NCI-H524 (cell line): ENCODE data around the gene NFIA.

Experiments used
- DNase-seq, 2 experiments: peaks; one replicate each; lab custom pipeline; 2025; lab: John Stamatoyannopoulos, UW

The NFIA gene

DNA sequence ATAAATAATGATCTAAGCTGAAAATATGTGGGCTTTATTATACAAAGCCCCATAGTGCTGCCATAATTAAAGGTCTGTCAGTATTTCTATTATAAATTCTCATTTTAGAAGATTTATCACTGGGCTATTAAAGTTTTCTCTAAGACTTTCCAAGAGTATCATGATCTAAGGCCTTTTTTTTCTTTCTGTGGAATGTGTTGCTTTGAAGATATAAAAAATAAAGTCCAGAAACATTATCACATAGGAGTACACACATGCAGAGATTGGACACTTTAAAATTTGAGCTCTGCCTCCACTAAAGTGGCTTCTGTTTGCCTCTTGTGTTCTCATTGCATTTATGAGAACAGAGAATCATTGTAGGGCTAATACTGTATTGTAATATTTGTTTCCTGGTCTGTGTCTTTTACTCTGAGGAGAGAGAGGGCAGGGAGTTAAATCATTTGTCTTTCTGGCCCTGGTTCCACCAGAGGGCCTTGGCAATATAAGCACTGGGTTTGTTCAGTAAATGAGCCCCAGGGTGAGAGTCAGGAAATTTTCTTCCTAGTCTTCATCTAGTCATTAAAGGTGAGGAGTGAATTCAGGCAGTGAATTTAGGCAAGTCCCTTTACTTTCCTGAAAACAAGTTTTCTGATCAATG, 70.2 kb downstream of the NFIA start:
- DNase-seq: no peak

DNA sequence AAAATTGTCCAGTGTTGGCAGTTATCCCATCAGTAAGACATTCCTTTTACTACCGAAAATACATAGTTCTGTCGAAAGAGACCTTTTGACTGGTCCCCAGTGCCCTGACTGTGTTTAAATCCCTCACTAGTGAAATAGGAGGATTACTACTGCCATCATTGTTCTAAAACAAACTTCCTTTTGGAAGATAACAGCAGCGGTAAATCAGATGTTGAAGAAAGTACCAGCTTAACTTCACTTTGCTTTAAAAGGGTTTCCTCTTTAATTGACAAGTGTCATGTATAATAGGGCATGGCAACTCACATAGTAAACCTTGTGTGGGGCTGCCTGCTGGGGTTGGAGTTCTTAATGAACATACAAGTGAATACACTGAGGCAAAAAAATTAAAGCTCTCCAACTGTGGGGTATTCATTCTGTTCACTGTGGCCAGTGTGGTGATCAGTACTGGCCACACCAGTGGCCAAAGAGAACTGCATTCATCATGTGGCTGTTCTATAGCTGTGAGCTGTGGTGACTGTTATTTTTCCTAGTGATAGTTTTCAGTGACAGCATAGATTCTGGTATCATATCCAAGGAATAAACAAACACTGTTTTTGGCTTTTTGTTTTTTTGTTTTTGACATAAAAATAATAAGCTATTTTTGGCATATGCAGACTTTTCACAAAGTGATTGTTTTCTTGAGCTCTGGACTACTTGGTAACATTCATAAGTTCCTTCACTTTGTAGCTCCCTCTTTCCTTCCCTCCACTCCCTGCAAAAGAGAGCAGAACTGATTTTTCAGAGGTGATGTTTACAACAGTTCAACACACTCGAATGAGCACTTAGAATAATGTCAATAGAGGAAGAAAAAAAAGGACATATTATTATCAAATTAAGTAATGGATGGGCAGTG, 74.5 kb downstream of the NFIA start:
- no peak for DNase-seq

DNA sequence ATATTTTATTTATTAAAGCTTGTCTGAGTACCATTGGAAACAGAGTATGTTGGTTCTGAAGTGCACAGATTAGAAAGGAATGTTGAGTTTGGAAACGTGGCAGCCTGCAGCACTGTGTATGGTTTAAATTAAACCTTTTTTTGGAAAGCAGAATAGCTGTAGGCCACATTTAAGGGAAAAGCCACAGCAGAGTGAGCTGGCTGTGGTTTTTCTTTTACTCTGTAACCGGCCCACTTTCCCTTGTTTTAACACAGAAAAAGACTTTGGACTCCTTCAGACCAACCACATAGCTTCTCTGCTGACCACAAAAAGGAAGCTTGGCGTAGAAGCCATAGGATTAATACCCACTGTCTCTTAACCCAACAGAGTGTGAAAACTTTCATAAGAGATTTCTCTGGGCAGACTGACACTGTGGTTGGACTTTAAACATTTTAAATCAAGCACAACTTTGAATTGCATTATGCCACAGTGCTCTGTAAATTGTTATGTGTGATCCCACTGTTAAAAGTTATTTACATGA, 75.2 kb downstream of the NFIA start:
- no peak for DNase-seq

DNA sequence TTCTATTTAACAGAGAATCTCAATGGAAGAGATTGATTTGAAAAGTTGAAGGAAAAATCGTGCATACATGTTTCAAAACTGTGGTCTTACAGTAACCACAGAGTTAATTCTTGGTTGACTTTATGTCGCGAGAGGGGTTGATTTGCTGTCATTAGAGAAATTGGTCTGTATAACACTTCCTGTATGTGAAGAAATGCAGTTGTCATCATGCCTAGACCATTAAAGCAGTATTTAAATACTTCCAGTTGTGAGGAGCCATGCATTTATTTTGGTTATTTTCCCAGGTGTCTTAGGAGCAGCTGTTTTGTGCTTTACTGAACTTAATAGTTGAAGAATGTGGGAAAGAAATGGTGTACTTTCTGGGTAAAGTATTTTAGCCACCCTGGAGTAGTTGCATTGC, 76.2 kb downstream of the NFIA start:
- DNase-seq: no peak

DNA sequence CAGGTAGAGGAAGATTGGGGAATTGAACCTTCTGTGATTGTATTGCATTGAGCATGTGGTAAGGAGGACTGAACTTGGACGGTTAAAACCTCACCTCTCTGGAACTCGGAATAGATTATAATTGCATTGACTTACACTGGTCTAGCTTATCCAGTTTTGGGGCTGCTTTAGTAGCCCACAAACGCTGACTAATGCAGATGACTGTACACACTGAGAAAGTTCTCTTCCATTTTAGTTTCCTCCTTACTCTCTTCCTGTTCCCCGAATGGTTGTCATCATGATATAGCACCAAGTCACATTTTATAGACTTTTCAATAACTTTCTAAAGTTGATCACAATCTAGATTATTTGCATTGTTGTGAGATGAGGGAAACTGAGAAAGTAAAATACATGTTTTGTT, 78.2 kb downstream of the NFIA start:
- DNase-seq: no peak

DNA sequence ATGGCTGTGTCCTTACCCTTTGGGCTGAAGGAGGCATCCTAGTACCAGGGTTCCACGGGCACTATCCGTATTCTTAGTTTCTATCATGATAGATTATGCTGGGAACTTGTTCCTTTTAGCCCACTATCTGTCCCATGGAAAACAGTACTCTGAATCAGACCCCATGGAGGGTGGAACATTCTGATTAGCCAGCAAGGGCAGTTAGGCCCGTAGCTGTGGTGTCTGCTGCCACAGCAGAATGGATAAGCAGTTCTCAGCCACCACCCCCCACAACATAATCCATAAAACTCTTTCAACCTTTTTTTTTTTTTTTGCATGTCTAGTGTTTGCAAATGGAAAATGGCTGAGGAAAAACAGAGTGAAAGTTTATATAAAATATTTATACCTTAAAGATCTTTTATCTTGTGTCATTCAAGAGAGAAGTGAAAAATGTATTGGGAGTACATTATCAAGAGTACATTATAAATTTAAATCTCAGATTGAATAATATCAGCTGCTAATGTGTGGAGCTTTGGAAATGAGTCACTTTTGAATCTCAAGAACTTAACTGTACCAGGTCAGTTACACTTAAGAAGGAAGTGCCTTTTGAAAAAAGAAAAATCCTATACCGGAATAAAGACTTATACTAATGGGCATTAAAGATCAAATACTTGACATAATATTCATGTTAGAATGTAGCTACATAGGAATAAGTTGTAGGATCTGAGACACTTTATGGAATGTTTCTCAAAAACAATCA, 80.3 kb downstream of the NFIA start:
- DNase-seq: no peak

DNA sequence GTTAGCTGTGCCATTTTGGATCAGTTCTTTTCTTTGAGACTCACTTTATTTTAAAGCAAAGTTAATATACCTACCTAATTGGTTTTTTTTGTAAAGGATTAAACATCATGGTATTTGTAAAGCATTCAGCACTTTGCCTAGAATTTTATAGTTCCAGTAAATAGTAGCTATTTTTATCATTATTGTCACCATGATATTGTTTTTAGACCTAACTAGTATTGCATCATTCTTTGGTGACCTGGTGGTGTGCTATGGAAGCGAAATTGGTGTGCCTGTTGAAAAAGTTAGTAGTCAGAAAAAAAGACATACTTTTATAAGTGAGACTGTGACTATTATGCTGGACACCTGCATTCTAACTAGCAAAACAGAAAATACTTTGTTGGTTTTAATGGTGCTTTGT, 81.0 kb downstream of the NFIA start:
- DNase-seq: no peak

DNA sequence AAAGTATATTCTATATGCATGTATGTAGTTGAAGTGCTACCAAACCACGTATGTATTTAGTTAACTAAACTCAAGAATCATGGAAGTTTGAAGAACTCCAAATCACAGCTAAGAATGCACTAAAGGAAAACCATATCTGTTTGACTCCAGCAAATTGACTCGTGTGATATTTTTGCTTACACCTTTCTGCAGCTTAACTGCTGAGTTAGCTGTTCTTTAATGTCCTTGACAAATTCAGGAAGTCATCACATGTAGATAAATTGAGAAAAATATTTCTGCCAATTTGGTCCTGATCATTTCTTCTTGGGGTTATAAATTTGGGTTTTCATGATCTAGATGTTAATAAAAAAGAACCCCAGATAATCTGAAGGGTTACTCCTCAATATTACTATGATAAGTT, 83.0 kb downstream of the NFIA start:
- DNase-seq: no peak

DNA sequence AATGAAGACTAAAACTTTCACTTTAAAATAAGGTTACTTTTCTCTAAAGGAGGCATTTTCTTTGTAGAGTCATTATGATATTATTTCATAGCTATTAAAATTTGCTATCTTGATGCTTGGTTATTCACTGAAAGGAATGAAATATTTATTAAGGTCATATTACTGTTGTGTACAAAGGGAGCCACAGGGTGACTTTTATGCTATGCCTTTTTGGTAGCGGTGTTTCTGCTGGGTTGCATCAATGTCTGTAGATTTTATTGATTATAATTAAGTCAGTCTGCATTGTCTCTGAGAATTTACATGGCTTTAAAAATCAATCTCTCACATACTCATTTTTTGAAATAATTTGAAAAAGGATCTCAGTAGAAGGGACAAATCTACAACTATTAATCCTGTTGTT, 84.9 kb downstream of the NFIA start:
- no peak for DNase-seq

DNA sequence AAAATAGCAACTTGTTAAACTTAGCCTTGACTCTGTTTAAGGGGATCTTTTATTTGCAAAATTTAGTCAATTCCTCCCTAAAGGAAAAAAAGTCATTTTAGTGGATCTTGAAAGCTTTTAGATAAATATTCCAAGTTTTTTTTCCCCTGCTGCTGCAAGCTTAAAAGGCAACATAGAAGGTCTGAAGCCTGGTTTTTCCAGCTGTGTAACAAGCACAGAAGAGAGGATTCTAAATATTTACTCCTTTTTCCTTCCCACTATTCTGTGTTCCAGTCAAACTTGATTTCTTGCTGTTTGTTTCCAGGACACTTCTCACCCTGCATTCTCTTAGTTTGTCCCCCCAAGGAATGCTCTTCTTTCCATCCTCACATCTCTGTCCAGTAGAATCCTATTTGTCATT, 86.7 kb downstream of the NFIA start:
- no peak for DNase-seq

DNA sequence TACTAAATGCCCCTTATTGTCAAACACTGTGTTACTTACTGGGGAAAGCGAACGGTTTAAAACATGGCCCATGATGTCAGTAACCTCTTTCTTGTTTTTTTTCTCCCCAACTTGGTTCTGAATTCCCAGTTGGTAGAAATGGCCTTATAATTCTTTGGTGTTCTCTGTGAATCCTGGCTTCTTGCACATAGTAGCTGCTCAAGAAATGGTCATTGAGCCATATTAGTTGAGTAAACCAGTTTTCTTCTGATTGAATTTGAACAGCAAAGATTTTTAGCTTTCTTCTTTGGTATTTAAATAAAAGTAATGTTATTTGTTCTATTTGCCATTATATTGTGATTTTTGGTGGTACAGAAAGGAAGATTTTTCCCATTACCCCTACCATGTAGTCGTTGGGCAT, 87.3 kb downstream of the NFIA start:
- DNase-seq: no peak

DNA sequence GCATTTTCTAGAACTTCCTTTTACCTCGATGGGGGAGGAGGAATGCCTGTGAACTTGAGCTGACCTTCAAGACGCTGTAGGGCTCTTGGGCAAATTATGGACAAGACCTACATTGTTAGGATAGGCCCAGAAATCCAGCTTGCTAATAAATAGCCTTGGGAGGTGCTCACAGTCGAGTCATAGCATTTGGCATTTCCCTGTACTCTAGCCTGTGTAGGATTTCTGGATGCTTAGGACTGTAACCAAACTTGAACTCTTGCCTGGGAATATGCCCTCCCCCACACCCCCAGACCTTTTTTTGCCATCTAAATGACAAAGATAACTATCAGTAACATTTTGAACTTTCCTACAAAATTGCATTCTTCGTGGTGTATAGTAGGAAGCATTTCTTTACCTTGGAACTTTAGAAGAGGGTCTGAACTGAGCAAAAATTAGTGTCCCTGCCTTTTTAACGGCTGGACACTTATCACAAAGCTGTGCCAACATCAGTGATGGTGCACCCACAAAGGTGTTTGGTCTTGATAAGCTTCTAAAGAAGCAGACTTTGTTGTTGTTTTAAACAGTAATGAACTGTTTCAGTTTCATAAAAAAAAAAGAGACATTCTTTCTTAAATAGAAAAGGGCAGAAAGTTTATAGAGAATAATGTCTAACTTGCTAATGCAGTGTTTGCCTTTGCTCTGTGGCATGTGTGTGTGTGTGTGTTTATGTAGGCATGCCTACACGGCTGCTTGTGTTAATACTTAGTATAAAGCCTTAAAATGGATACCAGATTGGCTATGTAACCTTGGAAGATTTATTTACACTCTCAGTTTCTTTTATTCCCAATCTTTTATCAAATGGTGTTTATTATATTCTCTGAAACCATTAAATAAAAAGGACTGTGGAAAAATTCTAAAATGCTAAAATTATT, 88.2 kb downstream of the NFIA start:
- no peak for DNase-seq

DNA sequence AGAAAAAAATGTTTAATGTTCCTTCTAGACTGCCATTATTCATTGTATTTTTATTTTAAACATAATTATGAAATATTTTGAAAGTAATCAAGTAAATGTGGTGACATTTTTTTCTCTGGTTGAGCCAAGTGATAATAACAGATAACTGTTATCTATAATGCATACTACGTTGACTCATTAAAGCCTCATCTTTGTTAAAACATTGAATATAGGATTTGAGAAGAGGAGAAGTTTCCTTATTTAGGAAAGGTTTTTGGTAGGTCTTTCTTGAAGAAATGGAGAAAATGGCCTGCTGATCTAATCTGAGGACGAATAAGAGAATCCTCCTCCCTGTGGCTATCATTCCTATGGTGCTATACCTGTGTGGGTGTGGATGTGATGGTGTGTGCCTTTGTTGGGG, 89.0 kb downstream of the NFIA start:
- no peak for DNase-seq

DNA sequence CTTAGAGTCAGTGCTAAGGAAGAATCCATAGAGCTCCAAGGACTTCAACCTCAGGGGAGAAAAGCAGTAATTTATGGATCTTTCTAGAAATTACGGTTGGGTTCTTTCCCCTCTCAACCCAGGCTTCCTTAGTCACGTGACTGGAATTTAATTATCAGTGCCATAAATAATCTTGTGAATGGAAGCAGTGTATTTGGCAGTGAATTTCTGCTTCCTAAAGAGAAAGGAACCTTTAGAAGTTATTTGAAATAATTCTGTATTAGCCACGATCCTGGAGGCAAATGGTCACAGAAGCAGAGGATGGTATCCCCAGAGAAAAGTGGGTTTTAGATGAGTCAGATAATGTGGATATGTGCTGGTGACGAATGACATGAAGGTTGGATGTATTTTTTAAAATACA, 89.6 kb downstream of the NFIA start:
- no peak for DNase-seq

DNA sequence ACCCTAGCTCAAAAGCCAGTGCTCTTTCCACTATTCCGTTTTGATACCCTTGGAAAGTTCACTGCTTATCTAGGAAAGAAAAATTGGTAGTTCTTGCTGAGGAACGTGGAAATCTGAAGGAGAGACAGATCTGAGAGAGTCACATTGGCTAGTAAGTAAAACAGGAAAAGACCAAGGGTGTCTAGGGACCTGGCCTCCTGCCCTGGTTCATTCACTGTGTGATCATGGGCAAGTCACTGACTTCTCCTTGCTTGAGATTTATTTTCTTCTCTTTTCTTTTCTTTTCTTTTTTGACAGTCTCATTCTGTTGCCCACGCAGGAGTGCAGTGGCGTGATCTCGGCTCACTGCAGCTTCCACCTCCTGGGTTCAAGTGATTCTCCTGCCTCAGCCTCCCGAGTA, 90.8 kb downstream of the NFIA start:
- no peak for DNase-seq

DNA sequence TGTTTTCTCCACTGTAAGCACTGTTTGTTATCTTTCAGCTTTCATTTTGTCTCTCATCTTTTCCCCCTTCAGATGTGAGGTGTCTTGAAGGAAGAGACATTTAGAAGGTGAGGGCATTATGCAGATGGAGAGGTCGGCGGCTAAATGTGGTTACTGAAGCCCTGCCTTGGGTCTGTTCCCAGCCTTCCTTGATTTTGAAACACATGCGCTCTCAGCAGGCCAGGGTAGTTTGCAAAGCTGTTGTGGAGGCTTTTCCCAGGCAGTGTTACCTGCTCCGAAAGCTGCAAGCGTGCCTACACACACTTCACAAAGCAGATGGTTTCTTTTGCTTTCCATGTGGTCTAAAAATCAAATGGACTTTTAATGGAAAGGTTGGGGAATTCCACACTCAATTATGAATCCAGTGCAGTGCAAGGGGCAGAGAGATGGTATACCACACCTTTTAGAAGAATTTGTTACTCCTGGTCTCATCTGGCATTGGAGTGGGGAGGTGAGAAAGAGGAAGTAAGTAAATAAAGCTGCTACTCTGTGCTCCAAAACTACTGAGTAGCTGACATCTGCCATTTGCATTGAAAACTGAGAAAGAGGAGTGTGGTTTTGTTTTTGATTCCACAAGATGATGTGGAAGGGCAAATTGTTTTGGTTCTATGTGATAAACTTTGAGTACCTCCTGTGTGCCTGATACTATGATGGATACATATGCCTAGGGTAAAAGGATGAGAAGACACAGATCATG, 91.9 kb downstream of the NFIA start:
- DNase-seq: no peak

DNA sequence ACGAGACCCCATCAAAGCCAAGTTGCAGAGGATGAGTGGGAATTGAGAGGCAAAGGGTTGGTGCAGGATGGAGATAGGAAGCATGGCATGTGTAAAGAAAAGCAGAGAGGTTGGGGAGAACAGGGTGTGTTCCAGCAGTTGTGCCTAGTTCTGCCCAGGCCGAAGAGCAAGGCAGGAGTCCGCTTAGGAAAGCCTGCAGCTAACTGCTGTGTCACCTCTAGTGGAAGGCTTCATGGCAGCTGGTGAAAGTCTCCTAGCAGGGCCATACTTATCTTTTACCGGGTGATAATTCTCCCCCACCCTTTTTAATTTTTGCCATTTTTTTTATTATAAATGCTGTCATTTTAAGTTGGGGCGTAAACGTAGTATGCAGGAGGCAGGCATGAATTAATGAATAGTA, 93.6 kb downstream of the NFIA start:
- no peak for DNase-seq

DNA sequence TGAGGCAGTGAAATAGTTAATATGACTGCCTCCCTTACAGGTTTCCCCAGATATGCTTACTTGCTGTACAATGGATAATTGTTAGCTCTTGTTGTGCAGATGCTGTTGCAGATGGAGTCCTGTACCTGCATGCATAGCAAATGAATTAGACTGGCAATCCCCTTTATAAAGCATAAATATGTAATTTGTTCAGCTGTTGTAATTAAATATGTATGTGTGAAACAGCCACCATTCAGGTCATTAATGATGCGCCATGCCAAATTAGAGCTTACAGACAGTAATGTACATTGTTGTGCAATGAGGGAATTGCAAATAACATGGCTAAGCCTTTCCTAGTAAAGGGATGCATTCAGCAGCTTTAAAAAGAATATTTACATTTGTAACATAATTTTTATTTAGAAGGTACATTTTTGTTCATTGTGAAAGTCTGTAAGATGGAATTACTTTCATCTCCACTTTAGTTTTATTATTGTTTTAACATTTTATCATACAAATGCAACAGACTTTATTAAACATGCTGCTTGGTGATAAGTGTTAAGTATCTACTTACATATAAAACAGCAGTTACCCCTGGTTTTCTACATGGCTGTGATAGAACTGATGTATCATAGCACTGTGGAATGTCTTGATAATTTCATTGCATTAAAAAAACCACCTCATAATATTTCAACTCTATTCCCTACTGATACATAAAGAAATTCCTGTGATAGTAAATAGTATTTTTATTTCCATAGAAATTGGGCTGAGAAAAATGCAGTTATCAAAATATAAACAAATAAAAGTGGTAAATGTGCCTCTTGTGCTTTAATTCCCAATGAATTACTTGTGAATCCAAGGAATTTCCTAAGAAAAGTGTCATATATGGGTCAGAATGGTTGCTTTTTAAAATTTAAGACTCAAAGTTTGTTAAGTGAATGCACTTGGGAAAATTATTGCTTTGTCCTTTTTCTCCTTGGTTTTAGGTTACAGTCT, 99.0 kb downstream of the NFIA start:
- DNase-seq: peak in 1 of 2 experiments; percentile 48

DNA sequence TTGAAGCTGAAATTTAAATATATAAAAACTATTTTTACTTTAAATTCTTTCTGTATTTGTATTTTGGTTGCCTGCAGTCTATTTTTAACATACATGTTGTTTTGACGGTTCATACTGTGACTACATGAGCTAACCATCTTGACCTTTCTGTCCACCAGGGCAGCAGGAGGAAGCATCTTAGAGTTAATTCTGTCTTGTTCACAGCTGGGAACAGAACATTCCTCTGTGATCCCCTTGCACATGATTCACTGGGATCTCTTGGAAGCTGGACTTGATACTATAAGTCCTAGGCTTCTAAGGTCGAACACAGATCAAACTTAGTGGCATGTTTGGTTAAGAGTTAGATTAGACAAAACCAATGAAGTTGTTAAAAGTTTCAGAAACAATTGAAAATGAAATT, 99.7 kb downstream of the NFIA start:
- DNase-seq: no peak

DNA sequence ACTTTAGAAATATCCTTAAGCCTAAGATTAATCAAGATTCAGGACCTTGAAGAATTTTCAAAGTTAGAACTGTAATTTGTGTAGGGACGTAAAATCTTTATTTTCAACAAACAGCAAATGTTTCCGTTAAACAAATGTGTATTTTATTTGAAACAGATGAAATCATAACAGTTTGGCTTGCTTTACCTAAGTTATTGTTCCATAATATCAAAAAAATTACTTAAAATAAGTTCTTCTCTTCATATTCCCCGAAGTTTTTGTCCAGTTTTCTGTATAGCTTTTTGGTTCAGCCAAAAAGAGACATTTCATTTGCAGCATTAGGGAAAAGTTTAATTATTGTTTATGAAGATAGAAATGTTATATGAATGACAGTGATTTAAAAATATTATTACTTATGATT, 100.1 kb downstream of the NFIA start:
- no peak for DNase-seq
